HG02938 (cell line): ENCODE results near the gene PHACTR2.
"Not testable (repeated sequence)": the region's sequence is repeated elsewhere in the genome, so short reads cannot be mapped to it uniquely, and the experiment has no call there.

Experiments
- ATAC-seq: cut with Tn5 transposase; IDR thresholded peaks from one replicate; pipeline ENCODE4 v1.9.1; 2021; ENCODE audit warnings: mild to moderate bottlenecking, moderate library complexity; ENCODE audit not compliant: unreplicated experiment

Gene PHACTR2

GRCh38 chr6:143844006-143844405 lies 166.2 kb downstream of the PHACTR2 start:
- ATAC-seq: no peak

DNA sequence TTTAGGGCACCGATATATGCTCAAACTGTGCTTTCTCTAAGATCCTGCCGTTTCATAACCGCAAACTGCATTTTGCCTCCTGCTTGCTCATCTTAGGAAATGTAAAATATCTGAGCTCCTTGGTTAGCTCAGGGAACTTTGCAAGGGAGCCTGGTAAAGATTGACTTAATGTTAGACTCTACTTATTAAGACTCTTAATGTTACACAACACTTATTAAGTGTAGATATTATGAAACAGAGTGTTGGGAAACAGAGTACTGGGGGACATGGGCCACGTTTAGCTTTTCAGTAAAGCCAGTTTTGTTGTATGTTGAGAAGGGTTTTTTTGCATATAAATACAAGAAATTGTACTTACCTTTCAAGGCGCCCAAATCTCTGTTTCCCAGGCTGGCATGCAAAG lies 167.3 kb downstream of the PHACTR2 start:
- no peak for ATAC-seq

DNA sequence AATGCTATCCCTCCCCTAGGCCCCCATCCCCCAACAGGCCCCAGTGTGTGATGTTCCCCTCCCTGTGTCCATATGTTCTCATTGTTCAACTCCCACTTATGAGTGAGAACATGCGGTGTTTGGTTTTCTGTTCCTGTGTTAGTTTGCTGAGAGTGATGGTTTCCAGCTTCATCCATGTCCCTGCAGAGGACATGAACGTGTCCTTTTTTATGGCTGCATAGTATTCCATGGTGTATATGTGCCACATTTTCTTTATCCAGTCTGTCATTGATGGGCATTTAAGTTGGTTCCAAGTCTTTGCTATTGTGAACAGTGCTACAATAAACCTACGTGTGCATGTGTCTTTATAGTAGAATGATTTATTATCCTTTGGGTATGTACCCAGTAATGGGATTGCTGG lies 173.9 kb downstream of the PHACTR2 start:
- not testable (repeated sequence) for ATAC-seq

DNA sequence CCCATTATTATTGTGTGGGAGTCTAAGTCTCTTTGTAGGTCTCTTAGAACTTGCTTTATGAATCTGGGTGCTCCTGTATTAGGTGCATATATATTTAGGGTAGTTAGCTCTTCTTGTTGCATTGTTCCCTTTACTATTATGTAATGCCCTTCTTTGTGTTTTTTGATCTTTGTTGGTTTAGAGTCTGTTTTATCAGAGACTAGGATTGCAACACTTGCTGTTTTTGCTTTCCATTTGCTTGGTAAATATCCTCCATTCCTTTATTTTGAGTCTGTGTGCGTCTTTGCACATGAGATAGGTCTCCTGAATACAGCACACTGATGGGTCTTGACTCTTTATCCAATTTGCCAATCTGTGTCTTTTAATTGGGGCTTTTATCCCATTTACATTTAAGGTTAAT lies 177.3 kb downstream of the PHACTR2 start:
- not testable (repeated sequence) for ATAC-seq

- not testable (repeated sequence) for ATAC-seq
These were observed 179.0 kb downstream of the PHACTR2 start for GRCh38 chr6:143856762-143857161.

DNA sequence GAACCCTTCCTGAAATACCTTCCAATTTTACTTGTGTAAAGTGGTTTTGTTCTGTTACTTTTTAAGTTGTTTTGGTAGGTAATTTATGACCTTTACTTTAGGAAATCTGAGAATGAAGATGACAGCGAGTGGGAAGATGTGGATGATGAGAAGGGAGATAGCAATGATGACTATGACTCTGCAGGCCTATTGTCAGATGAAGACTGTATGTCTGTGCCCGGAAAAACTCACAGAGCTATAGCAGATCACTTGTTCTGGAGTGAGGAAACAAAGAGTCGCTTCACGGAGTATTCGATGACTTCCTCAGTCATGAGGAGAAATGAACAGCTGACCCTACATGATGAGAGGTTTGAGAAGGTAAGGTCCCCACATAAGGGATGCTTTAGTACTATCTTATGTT lies 179.9 kb downstream of the PHACTR2 start:
- no peak for ATAC-seq

- no peak for ATAC-seq
These were observed 182.3 kb downstream of the PHACTR2 start for GRCh38 chr6:143859891-143860660.

DNA sequence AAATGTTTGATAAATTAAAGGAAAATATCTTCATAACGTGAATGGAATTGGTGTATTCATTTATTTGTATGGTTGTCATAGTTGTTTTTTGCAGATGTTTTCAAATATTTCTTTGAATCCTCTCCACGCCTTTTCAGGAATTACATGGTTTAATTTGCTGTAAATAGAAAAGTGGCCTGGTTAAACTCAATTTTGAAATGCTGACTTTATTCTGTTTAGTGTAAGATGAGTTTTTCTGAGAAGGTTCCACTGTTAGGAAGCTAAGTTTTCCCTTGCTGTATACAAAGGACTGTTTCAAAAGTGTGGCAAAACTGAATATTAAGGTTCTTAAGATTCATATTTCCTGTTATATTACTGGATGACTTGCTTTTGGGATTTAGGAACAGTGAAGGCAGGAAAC lies 186.0 kb downstream of the PHACTR2 start:
- ATAC-seq: no peak

DNA sequence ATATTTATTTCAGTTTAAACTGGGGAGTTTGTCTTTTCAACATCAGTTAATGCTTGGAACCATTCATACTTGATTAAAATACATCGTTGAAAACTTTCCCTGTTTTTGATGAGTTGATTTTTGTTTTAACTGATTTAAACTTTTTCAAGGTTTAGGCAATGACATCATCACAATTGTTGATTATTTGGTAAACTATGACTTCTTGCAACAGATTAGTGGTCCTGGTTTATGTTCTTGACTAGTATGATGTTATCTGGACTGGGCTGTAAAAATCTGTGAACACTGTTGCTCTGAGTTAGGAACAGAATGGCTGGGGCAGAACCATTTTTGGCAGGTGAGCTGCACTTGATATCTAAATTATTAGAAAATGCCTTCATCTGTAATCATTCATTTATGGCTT lies 186.5 kb downstream of the PHACTR2 start, which contains the start of gene ZC2HC1B:
Gene ZC2HC1B, plus strand, starts transcription at position 241 of the 400 bp plus-strand sequence. Its CDS starts 66 bp downstream, at position 307.
- ATAC-seq: no peak

DNA sequence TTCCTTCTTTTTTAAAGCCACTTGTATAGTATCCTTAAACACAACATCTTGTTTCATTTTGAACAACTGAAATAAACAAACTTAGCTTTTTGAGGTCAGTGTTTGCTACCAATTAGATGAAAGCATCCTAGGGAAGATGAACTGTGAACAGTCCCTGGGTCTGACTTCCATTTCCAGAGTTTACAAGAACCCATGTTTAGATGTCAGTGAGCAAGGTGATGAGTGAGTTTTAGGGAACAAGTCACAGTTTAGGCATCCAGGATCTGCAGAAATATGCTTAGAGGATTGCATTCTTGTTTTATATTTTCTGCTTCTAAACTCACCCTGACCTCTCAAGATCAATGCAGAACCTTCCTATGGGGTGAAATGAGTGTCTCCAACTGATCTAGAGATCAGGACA lies 189.5 kb downstream of the PHACTR2 start:
- ATAC-seq: no peak

DNA sequence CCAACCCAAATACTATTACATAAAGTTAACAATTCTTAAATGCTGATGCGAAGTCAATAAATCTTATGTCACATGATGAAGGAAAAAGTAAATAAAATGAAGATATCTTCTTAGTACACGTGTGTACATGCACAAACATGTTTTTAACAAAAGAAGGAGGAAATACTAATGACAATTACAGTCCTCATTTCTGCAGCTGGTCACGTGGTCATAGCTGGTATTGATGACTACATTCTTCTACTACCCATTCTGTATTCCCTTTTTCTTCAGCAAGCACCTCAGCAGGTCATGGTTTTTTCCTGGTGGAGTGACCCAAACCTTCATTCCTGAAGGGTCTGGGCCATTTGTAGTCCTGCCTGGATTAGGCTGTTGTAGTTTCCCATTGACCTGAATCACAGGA lies 191.0 kb downstream of the PHACTR2 start:
- not testable (repeated sequence) for ATAC-seq

DNA sequence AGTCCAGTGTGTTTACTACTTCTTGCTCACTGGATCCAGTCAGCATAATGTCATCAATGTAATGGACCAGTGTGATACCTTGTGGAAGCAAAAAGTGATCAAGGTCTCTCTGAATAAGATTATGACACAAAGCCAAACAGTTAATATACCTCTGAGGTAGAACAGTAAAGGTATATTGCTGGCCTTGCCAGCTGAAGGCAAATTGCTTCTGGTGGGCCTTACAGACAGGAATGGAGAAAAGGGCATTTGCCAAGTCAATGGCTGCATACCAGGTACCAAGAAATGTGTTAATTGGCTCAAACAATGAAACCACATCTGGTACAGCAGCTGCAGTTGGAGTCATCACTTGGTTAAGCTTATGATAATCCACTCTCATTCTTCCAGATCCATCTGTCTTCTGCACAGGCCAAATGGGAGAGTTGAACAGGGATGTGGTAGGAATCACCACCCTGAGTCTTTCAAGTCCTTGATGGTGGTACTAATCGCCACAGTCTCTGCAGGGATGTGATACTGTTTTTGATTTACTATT lies 193.5 kb downstream of the PHACTR2 start:
- not testable (repeated sequence) for ATAC-seq

DNA sequence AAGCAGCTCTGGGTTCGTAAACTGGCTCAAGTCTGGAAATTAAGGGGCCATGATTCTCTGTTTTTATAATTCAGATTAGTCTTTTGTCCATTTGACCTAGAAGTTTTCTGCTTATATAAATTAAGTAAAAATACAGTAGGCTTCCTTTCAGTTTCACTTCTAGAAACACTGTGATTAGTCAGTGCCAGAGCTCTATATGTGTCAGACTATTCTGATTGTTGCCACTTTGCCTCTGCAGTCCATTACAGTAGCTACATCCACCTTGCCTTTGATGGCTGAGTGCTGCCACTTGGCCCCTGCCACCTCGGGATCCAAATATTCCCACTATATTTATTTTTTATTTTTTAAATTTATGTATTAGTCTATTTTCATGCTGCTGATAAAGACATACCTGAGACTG lies 194.4 kb downstream of the PHACTR2 start:
- peak; percentile 94 for ATAC-seq

GRCh38 chr6:143873600-143873999 lies 195.8 kb downstream of the PHACTR2 start:
- not testable (repeated sequence) for ATAC-seq

DNA sequence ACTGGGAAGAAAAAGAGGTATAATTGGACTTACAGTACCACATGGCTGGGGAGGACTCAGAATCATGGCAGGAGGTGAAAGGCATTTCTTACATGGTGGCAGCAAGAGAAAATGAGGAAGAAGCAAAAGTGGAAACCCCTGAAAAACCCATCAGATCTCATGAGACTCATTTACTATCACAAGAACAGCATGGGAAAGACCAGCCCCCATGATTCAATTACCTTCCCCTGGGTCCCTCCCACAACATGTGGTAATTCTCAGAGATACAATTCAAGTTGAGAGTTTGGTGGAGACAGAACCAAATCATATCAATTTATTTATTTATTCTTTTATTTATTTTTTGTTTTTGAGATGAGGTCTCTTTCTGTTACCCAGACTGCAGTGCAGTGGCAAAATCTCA lies 196.7 kb downstream of the PHACTR2 start:
- ATAC-seq: not testable (repeated sequence)

- no peak for ATAC-seq
These were observed 200.0 kb downstream of the PHACTR2 start for GRCh38 chr6:143877584-143878271.

DNA sequence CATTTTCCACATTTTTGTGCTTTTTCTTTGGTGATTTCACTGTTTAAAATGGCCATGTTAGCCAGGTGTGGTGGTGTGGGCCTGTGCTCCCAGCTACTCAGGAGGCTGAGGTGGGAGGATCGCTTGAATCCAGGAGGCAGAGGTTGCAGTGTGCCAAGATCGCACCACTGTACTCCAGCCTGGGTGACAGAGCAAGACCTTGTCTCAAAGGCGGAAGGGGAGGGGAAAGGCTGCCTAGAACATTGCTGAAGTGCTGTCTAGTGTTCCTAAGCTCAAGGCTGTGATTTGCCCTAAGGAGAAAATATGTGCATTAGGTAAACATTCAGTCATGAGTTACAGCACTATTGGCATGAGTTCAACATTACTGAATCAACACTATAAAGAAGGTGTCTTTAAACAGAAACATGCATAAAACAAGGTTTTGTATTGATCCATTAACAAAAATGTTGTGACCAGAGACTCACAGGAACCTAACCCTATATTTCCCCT lies 200.6 kb downstream of the PHACTR2 start:
- no peak for ATAC-seq

- no peak for ATAC-seq
These were observed 202.6 kb downstream of the PHACTR2 start for GRCh38 chr6:143880412-143880811.
